Right ventricle myocardium superior (tissue), 1 donor: ENCODE measurements around the gene KCNMB1. TPM values are rescaled to one million over a fixed set of nuclear protein-coding genes. Genes with fewer than 3 reads are reported as not detected.
"Not testable (repeated sequence)": the region's sequence is repeated elsewhere in the genome, so short reads cannot be mapped to it uniquely, and the experiment has no call there.

Experiments
- ATAC-seq: fragments of 200-7000 bp; cut with Tn5 transposase; one replicate; pipeline ENCODE4 v1.9.1; 2020; ENCODE audit warnings: mild to moderate bottlenecking; ENCODE audit not compliant: poor library complexity
- DNase-seq: peaks from one replicate; pipeline ENCODE4 v3.0.0-alpha.2; 2020
- intact Hi-C: fragments of 100-400 bp; cut with DNase I; formaldehyde crosslinking; loops from one replicate; pipeline ENCODE4 v1.11.2; 2022
- total RNA-seq: library from RNA; stranded (reverse); fragmentation: NEBNext Ultra II Directional; extraction: Animal tissue kit (Norgen Biotek cat#: 25700); gene quantifications from one replicate; pipeline ENCODE4 v1.2.1, GENCODE V29; 2021
- donor health status: DM: no; HTN: yes; CAD: no; lungs with severe emphysema.

Gene KCNMB1
- total RNA-seq, 1 donor from 2014 or later, result 0.65 TPM

GRCh38 chr5:170387775-170388639 is 1.2 kb downstream of the KCNMB1 start:
- intact Hi-C loops, result no loop called here
- ATAC-seq, result no peak
- no peak for DNase-seq

- ATAC-seq, result no peak
- intact Hi-C loops, result no loop called here
- DNase-seq, result no peak
Observed at GRCh38 chr5:170386743-170387395, 2.3 kb downstream of the KCNMB1 start.

DNA sequence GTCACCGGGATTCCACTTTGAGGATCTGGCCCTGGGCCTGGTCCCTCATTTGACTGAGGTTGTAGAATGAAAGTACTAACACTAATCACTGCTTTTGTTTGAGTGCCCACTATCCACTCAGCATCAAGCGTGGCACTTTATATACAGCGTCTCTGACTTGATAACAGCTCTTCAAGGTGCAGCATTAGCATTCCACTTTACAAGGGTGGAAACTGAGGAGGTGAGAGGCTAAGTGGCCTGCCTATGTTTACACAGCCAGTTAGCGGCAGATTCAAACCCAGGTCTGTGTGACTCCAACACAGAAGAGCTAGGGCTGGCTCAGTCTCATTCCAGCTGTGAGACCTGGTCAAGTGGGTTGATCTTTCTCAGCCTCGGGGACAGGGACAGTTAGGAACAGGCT is 5.9 kb downstream of the KCNMB1 start:
- ATAC-seq (no peak), DNase-seq (no peak)
- intact Hi-C loops, result no loop called here

- DNase-seq (no peak), ATAC-seq (no peak)
- intact Hi-C loops, result no loop called here
Observed at GRCh38 chr5:170382790-170383189, 6.4 kb downstream of the KCNMB1 start.

DNA sequence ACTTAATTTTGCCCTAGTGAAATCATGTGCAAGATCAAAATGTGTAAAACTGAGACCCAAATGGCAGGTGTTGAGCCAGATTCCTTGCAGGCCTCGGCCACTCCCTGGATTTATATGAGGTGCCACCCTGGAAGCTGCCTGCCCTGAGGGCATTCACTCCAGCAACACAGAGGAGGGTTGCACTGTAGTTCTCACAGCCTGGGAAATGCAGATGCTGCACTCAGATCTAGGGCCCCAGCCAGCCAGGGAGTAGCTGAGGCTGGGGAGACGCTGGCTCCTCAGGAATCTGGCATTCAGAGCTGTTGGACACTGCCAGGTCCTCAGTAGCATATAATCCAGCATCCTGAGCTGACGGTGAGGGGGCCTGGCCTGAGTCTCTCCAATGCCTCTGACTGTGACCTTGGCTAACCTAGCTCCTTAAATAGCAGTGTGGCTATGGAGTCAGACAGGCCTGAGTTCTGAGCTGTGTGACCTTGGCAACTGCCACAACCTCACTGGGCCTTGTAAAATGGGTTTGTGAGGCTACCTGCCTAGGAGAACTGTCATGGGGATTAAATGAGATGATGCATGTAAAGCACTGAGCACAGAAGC is 8.7 kb downstream of the KCNMB1 start:
- DNase-seq, result no peak
- ATAC-seq, result no peak
- intact Hi-C loops, result no loop called here

DNA sequence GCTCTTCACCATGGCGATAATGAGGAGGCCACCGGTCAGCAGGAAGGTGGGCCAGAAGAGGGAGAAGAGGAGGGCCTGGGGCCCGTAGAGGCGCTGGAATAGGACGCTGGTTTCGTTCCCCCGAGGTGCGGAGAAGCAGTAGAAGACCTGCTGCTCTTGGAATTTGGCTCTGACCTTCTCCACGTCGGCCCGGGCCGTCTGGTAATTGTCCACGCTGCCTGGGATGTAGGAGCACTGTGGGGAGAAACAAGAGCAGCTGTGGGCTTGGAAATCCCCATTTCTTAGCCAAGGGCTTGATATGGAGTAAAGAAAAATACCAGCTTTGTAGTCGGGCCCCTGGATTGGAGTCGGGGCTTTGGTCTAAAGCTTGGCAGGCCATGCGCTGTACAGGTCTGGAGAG is 10.4 kb downstream of the KCNMB1 start:
- DNase-seq (no peak), ATAC-seq (no peak)
- intact Hi-C loops, result no loop called here

- intact Hi-C loops, result no loop called here
- ATAC-seq (no peak), DNase-seq (no peak)
Observed at GRCh38 chr5:170377027-170377426, 12.1 kb downstream of the KCNMB1 start.

- ATAC-seq, DNase-seq, intact Hi-C loops: not testable (repeated sequence)
Observed at GRCh38 chr5:170376526-170376925, 12.6 kb downstream of the KCNMB1 start.

DNA sequence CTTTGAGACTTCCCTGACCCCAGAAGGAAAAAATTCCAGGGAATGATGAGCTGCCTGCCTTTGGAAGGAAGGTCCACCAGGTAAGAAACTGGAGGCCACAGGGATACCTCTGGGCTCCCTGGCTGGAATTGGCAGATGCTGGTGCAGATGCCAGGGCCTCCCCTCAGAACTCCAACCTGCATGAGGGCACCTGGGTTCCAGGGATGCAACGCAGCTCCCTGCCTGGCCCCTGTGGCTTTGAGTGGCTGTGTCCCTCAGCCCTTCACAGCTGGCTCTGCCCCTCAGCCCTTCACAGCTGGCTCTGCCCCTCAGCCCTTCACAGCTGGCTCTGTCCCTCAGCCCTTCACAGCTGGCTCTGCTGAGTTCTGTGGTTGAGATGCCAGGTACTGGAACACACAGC is 13.9 kb downstream of the KCNMB1 start:
- intact Hi-C loops, result no loop called here
- no peak for DNase-seq
- ATAC-seq, result no peak

GRCh38 chr5:170372971-170373370 is 16.2 kb downstream of the KCNMB1 start:
- intact Hi-C loops, result no loop called here
- ATAC-seq, result no peak
- no peak for DNase-seq

DNA sequence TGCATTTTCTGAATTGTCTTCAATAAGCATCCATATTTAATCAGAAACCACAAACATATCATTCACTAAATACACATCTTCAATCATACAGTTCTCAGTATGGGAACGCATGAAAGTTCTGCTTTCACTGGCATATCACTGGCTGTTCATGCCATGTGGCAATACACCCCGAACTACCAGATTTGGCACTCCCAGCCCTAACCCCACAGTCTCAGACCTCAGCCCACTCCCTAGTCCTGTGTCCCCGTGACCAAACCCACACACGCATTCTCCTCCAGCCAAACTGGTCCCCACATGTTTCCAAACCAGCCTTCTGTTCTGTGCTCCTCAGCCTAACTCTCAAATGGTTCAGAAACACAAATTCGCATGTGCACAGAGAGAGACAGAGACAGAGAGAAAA is 20.6 kb downstream of the KCNMB1 start:
- intact Hi-C loops, result no loop called here
- ATAC-seq, result no peak
- no peak for DNase-seq

GRCh38 chr5:170366276-170366675 is 22.9 kb downstream of the KCNMB1 start:
- ATAC-seq (no peak), DNase-seq (no peak)
- intact Hi-C loops, result no loop called here

GRCh38 chr5:170365831-170366230 is 23.3 kb downstream of the KCNMB1 start:
- DNase-seq (no peak), ATAC-seq (no peak)
- intact Hi-C loops, result no loop called here

DNA sequence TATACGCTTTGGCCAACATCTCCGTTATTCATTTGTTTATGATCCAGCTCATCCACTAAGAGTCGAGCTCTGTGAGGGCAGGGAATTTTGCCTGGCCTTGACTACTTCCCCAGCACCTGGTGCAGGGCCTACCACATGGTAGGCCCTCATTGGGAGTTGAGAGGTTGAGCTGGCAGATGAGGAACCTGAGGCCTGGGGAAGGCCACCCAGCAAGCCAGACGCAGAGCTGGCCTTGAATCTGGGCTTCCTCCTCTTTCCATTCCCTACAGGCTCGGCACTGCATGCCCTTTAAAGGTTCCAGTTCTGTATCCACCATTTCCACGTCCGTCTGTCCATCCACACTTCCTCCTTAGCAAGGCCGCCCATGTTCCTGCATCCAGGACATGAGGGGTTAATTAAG is 24.2 kb downstream of the KCNMB1 start:
- DNase-seq (no peak), ATAC-seq (no peak)
- intact Hi-C loops, result no loop called here

DNA sequence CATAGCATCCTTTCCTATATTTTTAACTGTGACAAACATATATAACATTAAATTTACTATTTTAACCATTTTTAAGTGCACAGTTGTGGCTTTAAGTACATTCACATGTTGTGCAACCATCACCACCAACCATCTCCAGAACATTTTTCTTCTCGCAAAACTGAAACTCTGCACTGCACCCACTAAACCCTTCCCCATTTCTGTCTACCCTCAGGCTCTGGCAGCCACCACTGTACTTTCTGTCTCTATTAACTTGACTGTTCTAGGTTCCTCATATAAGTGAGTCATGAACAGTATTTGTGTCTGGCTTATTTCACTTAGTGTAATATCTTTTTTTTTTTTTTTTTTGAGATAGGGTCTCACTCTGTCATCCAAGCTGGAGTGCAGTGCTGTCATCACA is 25.5 kb downstream of the KCNMB1 start:
- DNase-seq (no peak), ATAC-seq (peak; percentile 37)
- intact Hi-C loops, result no loop called here

DNA sequence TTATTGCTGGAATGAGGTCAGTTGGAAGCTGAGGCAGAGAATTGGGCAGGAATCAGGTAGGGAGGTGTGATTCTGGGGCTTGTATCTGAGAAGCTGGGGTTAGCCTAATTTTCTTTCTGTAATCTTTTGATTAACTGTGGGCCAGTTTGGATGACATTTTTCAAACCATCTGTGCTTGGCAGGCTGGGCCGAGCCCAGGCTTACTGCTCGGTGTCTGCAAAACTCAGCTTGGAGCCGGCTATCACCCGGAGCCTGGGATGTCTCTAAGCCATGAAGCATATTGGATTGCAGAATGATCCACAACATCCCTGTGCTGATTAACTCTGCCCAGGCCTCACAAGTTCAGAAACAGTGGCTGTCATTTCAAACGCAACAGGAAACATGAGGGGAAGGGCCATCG is 26.5 kb downstream of the KCNMB1 start:
- DNase-seq, result no peak
- ATAC-seq, result no peak
- intact Hi-C loops, result no loop called here

DNA sequence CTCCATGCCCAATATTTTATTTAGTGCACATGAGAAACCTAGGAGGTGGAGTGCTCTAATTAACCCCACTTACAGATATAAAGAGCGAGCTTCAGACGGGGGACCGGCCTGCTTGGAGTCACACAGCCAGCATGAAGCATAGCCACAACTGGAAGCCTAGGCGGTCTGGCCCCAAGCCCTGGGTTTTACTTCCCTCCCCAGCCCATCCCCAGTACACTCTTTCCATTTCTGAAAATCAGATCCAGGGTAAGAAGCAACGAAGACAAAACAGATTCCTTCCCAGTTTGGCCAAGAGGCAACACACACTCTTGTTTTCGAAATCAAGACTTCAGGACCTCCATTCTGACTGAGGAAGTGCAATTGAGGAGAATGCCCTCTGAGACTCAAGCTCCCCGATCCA is 27.1 kb downstream of the KCNMB1 start:
- intact Hi-C loops, result no loop called here
- DNase-seq (peak; percentile 74), ATAC-seq (peak; percentile 59)

DNA sequence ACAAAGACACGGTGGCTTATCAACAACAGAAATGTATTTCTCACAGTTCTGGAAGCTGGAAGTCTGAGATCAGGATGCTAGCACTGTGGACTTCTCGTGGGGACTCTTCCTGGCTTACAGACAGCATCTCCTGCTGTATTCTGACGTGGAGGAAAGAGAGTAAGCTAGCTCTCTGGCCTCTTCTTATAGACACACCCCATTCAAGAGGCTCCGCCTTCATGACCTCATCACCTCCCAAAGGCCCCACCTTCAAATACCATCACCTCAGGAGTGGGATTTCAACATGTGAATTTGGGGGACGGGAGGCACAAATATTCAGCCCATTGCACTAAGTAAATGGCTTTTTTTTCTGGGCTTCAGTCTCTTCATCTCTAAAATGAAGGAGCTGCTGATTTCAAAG is 27.6 kb downstream of the KCNMB1 start:
- intact Hi-C loops, result no loop called here
- DNase-seq (no peak), ATAC-seq (no peak)

GRCh38 chr5:170361116-170361515 is 28.1 kb downstream of the KCNMB1 start:
- intact Hi-C loops, result no loop called here
- DNase-seq (no peak), ATAC-seq (peak; percentile 43)

GRCh38 chr5:170360709-170361108 is 28.5 kb downstream of the KCNMB1 start:
- DNase-seq (no peak), ATAC-seq (peak; percentile 32)
- intact Hi-C loops, result no loop called here
